HG02852 (cell line): ENCODE results near the gene C19orf47.
"Not testable (repeated sequence)": the region's sequence is repeated elsewhere in the genome, so short reads cannot be mapped to it uniquely, and the experiment has no call there.

ENCODE experiments used
- ATAC-seq: cut with Tn5 transposase; IDR thresholded peaks from one replicate; pipeline ENCODE4 v1.9.1; 2021; ENCODE audit warnings: mild to moderate bottlenecking, moderate library complexity; ENCODE audit not compliant: unreplicated experiment

Gene C19orf47

GRCh38 chr19:40355975-40356680, 7.9 kb upstream of the C19orf47 start:
- no peak for ATAC-seq

- ATAC-seq, result no peak
Measured at GRCh38 chr19:40348961-40349507, 837 bp upstream of the C19orf47 start.

- no peak for ATAC-seq
Measured at GRCh38 chr19:40344422-40344821, 3.8 kb downstream of the C19orf47 start.

GRCh38 chr19:40342644-40343311, 5.4 kb downstream of the C19orf47 start:
- no peak for ATAC-seq

- ATAC-seq, result no peak
Measured at GRCh38 chr19:40341601-40342482, 6.4 kb downstream of the C19orf47 start.

- no peak for ATAC-seq
Measured at GRCh38 chr19:40339018-40339728, 9.0 kb downstream of the C19orf47 start.

GRCh38 chr19:40337594-40337993, 10.6 kb downstream of the C19orf47 start:
- no peak for ATAC-seq

GRCh38 chr19:40337107-40337506, 11.1 kb downstream of the C19orf47 start:
- no peak for ATAC-seq

- no peak for ATAC-seq
Measured at GRCh38 chr19:40336601-40336900, 11.6 kb downstream of the C19orf47 start.

GRCh38 chr19:40335855-40336600, 12.2 kb downstream of the C19orf47 start:
- no peak for ATAC-seq

- no peak for ATAC-seq
Measured at GRCh38 chr19:40335101-40335500, 13.1 kb downstream of the C19orf47 start.

- not testable (repeated sequence) for ATAC-seq
Measured at GRCh38 chr19:40333083-40333482, 15.1 kb downstream of the C19orf47 start.

- ATAC-seq, result no peak
Measured at GRCh38 chr19:40332669-40333068, 15.5 kb downstream of the C19orf47 start.

- ATAC-seq, result no peak
Measured at GRCh38 chr19:40331052-40331451, 17.1 kb downstream of the C19orf47 start.

GRCh38 chr19:40326201-40326600, 22.0 kb downstream of the C19orf47 start:
- ATAC-seq, result no peak

- no peak for ATAC-seq
Measured at GRCh38 chr19:40323705-40324104, 24.5 kb downstream of the C19orf47 start.

GRCh38 chr19:40322951-40323615, 25.1 kb downstream of the C19orf47 start:
- no peak for ATAC-seq

GRCh38 chr19:40322271-40322610, 26.0 kb downstream of the C19orf47 start:
- no peak for ATAC-seq

- no peak for ATAC-seq
Measured at GRCh38 chr19:40321566-40322270, 26.5 kb downstream of the C19orf47 start.
